ENCODE data around the gene SPACDR. TPM values are rescaled to one million over a fixed set of nuclear protein-coding genes. Genes with fewer than 3 reads are reported as not detected.

The SPACDR gene
- total and polyA plus RNA-seq, 9 of the 15 experiments (the other 6 are each of a cell fraction or from before 2014, with no cell fraction given) = 0.07 to 0.55 (median 0.14) TPM; not detected in 1

GRCh38 chr7:100472121-100472851, 8.2 kb upstream of the SPACDR start:
- TF ChIP-seq ZBTB1 (CRISPR knock-in tag; IDR thresholded peaks at IDR 0.05; ENCODE audit: borderline replicate concordance, low read depth) (no peak), ZNF263 (CRISPR knock-in tag; IDR thresholded peaks at IDR 0.05; ENCODE audit: borderline replicate concordance) (0 out of 2 replicates have a peak, but pooled peaks have one; percentile 16), POLR2G (IDR thresholded peaks at IDR 0.05; ENCODE audit: low read depth, low read length) (0 out of 2 replicates have a peak, but pooled peaks have one; percentile 15), RBFOX2 (IDR thresholded peaks at IDR 0.05; ENCODE audit: low read depth, low read length) (peak; percentile 34), ZNF444 (CRISPR knock-in tag; IDR thresholded peaks at IDR 0.05) (no peak), TAF9B (IDR thresholded peaks at IDR 0.05; ENCODE audit: partially characterized antibody) (no peak), ZNF12 (CRISPR knock-in tag; IDR thresholded peaks at IDR 0.05) (no peak)
- TF ChIP-seq, protein P1, sequence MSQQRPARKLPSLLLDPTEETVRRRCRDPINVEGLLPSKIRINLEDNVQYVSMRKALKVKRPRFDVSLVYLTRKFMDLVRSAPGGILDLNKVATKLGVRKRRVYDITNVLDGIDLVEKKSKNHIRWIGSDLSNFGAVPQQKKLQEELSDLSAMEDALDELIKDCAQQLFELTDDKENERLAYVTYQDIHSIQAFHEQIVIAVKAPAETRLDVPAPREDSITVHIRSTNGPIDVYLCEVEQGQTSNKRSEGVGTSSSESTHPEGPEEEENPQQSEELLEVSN (IDR thresholded peaks at IDR 0.05; ENCODE audit: borderline replicate concordance in 1 of 2, extremely low read depth in 1 of 2, insufficient read depth in 1 of 2, insufficient read length in 1 of 2, low read depth in 1 of 2, low read length in 1 of 2, poor library complexity in 1 of 2, severe bottlenecking in 1 of 2) = peak in 1 of 2 experiments; percentile 63
- peaks cover 40 to 67% of the 10 kb centered on the region in 2 experiments for H3K4me1 ChIP-seq (replicated peaks in 1 of 2; ENCODE audit: control insufficient read depth in 2 of 2, insufficient read depth in 2 of 2, low read length in 2 of 2)
- ChIA-PET POLR2A (interaction anchor here (0.6 to 0.9 kb wide), 2 partner anchors 135 to 356 kb away, joined by 4 read pairs; no protein-coding TSS in a partner anchor), CTCF (ENCODE audit: low intra/inter-chr PET ratio) (no interaction called here)
- intact Hi-C loops (cut with micrococcal nuclease) = no loop called here
- peaks cover 82% of the 10 kb centered on the region for H3K36me3 ChIP-seq (ENCODE audit: control insufficient read depth, insufficient read depth, low read length)
- peak overlapping the region in 1 of 2 experiments; percentile 77; a peak in 3 of 4 replicates for H3K9ac ChIP-seq (ENCODE audit: insufficient read depth in 1 of 2, low read depth in 2 of 2, low read length in 2 of 2)
- H3K4me2 ChIP-seq (ENCODE audit: insufficient read depth, low read length) = peak overlapping the region; percentile 67
- peaks cover 6% of the 10 kb centered on the region for H3K9me1 ChIP-seq (ENCODE audit: control insufficient read depth, insufficient read depth, low read length)
- H3K27ac ChIP-seq (ENCODE audit: extremely low read depth, low read depth, low read length) = peak overlapping the region; percentile 77
- FAIRE-seq (no peak), DNase-seq (ENCODE audit: extremely low read depth in 1 of 4, low spot score in 3 of 4) (peak in 2 of 4 experiments; percentile 56), ATAC-seq (no peak)
- BruUV-seq (replicated peaks) = no TSS peak
- peaks cover 42% of the 10 kb centered on the region for H3K79me2 ChIP-seq (ENCODE audit: control insufficient read depth, insufficient read depth, low read length)
- H3K27me3 ChIP-seq (ENCODE audit: control insufficient read depth in 2 of 2, insufficient read depth in 2 of 2, low read length in 2 of 2) = no peaks in the 10 kb centered on the region
- 58% methylated on average over 8 of the region's 16 CpGs for WGBS (ENCODE audit: insufficient coverage, low coverage, missing lambda C conversion rate)
- no peak overlapping the region for H3K4me3 ChIP-seq
- H4K20me1 ChIP-seq (replicated peaks; ENCODE audit: control insufficient read depth, insufficient read depth, low read length) = peaks cover 19% of the 10 kb centered on the region
- H3K9me3 ChIP-seq (replicated peaks; ENCODE audit: control insufficient read depth, insufficient read depth, low read depth, low read length) = no peaks in the 10 kb centered on the region
- in situ Hi-C loops (cut with MboI) = loop anchor here (25.0 kb wide), 1 partner anchor 90 kb away; the partner anchor contains the start of gene SAP25
- H2AFZ ChIP-seq (ENCODE audit: low read depth, low read length) = no peak overlapping the region; the same call in 1 of the 2 replicates

Data from K562 (cell line).